K562 (cell line): ENCODE measurements around the gene HOXD1. TPM values are rescaled to one million over a fixed set of nuclear protein-coding genes. Genes with fewer than 3 reads are reported as not detected.

Source experiments
- ATAC-seq: fragments of 200-7000 bp; cut with Tn5 transposase; 3 replicates; pipeline ENCODE4 v1.9.1; 2020; ENCODE audit warnings: moderate library complexity
- BruUV-seq: library from RNA; stranded (reverse); fragments of 400-500 nt; replicated peaks from 2 replicates; lab custom pipeline; 2021; lab: Mats Ljungman, UMichigan
- CTCF ChIA-PET: fragments of 300-600 bp; formaldehyde crosslinking; extraction: SDS; loops from one replicate; lab custom pipeline; 2021; ENCODE audit warnings: low intra/inter-chr PET ratio; lab: Yijun Ruan, JAX
- POLR2A ChIA-PET: fragments of 300-600, 350-650 bp; sonication (Branson Sonifier 250); formaldehyde crosslinking; extraction: SDS; loops from one replicate; lab custom pipeline; 2021; ENCODE audit warnings: antibody characterized with exemption, inconsistent platforms; lab: Yijun Ruan, JAX
- DNase-seq, 4 experiments: peaks; one replicate each; pipeline versions ENCODE4 v3.0.0 to v3.0.0-alpha.2; 2011 to 2018; ENCODE audit warnings: low spot score in 3 of 4, mixed read lengths in 3 of 4; ENCODE audit errors: extremely low read depth in 1 of 4
- FAIRE-seq: peaks from 2 replicates; lab custom pipeline; 2011; peaks lifted over from hg19 to GRCh38; lab: Jason Lieb, UNC
- H2AFZ ChIP-seq: 2 replicates; pipeline ENCODE4 v1.6.0; 2011; ENCODE audit warnings: low read depth, low read length, control low read depth, inconsistent platforms
- H3K27ac ChIP-seq: fragments of 200-600 bp; 3 replicates; pipeline ENCODE4 v1.8.0; 2011; ENCODE audit warnings: low read depth, mild to moderate bottlenecking, control low read depth, inconsistent platforms, low read length, moderate library complexity, mixed read lengths; ENCODE audit errors: extremely low read depth
- H3K27me3 ChIP-seq, 2 experiments: fragments of 300-600 bp in 1 of 2; 2 replicates in 1 of 2; 3 replicates in 1 of 2; pipeline versions ENCODE4 v1.6.0 to v1.8.0; 2011; ENCODE audit warnings: inconsistent platforms in 2 of 2, low read length in 2 of 2, mild to moderate bottlenecking in 1 of 2, mixed read lengths in 1 of 2, moderate library complexity in 1 of 2; ENCODE audit not compliant: control insufficient read depth in 2 of 2, insufficient read depth in 2 of 2
- H3K36me3 ChIP-seq: fragments of 300-600 bp; 3 replicates; pipeline ENCODE4 v1.8.0; 2011; ENCODE audit warnings: mild to moderate bottlenecking, low read length, inconsistent platforms; ENCODE audit not compliant: control insufficient read depth, insufficient read depth
- H3K4me1 ChIP-seq, 2 experiments: fragments of 200-600 bp in 1 of 2; replicated peaks in 1 of 2; 2 replicates in 1 of 2; 3 replicates in 1 of 2; pipeline versions ENCODE4 v1.5.1 to v1.8.0; 2011; ENCODE audit warnings: inconsistent platforms in 2 of 2, low read length in 2 of 2, mild to moderate bottlenecking in 1 of 2, mixed read lengths in 1 of 2, moderate library complexity in 1 of 2; ENCODE audit not compliant: control insufficient read depth in 2 of 2, insufficient read depth in 2 of 2
- H3K4me2 ChIP-seq: 2 replicates; pipeline ENCODE4 v1.6.1; 2011; ENCODE audit warnings: low read length, control low read depth, inconsistent platforms, mixed read lengths; ENCODE audit not compliant: insufficient read depth
- H3K4me3 ChIP-seq: fragments of 200-600 bp; sonication (generic), shearing (Covaris generic); 2 replicates; pipeline ENCODE4 v1.5.1; 2016; ENCODE audit warnings: control low read depth, inconsistent platforms
- H3K79me2 ChIP-seq: fragments of 200-600 bp; 3 replicates; pipeline ENCODE4 v1.8.0; 2011; ENCODE audit warnings: low read length, inconsistent platforms; ENCODE audit not compliant: control insufficient read depth, insufficient read depth
- H3K9ac ChIP-seq, 2 experiments: 2 replicates each; pipeline versions ENCODE4 v1.6.0 to v1.6.1; 2011; ENCODE audit warnings: low read depth in 2 of 2, low read length in 2 of 2, control low read depth in 1 of 2, inconsistent platforms in 1 of 2, mild to moderate bottlenecking in 1 of 2, mixed read lengths in 1 of 2; ENCODE audit not compliant: insufficient read depth in 1 of 2
- H3K9me1 ChIP-seq: one replicate; pipeline ENCODE4 v1.6.0; 2011; ENCODE audit warnings: inconsistent platforms, mild to moderate bottlenecking, low read length, moderate library complexity; ENCODE audit not compliant: control insufficient read depth, insufficient read depth
- H3K9me3 ChIP-seq: replicated peaks from 2 replicates; pipeline ENCODE4 v1.5.1; 2011; ENCODE audit warnings: low read depth, low read length, inconsistent platforms; ENCODE audit not compliant: control insufficient read depth, insufficient read depth
- H4K20me1 ChIP-seq: replicated peaks from 2 replicates; pipeline ENCODE4 v1.6.1; 2011; ENCODE audit warnings: low read length, inconsistent platforms, mixed read lengths; ENCODE audit not compliant: control insufficient read depth, insufficient read depth
- ARID2 ChIP-seq: fragments of 450-650 bp; IDR thresholded peaks from 2 replicates; pipeline ENCODE4 v1.6.1; 2017; ENCODE audit warnings: antibody characterized with exemption, mild to moderate bottlenecking
- CCNT2 ChIP-seq: IDR thresholded peaks from 2 replicates; pipeline ENCODE4 v1.6.1; 2011; ENCODE audit warnings: borderline replicate concordance, low read depth, mild to moderate bottlenecking, moderate library complexity, mixed read lengths, low read length; ENCODE audit not compliant: insufficient read length; ENCODE audit errors: extremely low read depth
- CLOCK ChIP-seq: fragments of 250-450 bp; sonication (Bioruptor Pico); IDR thresholded peaks from 2 replicates; pipeline ENCODE4 v1.4.0; 2020; ENCODE audit warnings: mild to moderate bottlenecking, moderate library complexity, borderline replicate concordance
- CREB1 ChIP-seq, 2 experiments: sonication (generic) in 1 of 2; formaldehyde crosslinking in 1 of 2; IDR thresholded peaks; 2 replicates each; pipeline versions ENCODE4 v1.6.1 to v1.8.0; 2012 to 2022; ENCODE audit warnings: inconsistent platforms in 1 of 2, mild to moderate bottlenecking in 1 of 2, missing genetic modification reagents in 1 of 2, moderate library complexity in 1 of 2
- FOXK2 ChIP-seq, 2 experiments: fragments of 450-650 bp; IDR thresholded peaks in 1 of 2; conservative IDR thresholded peaks in 1 of 2; 2 replicates each; pipeline ENCODE4 v1.6.1; 2016; ENCODE audit warnings: low read depth in 2 of 2, mild to moderate bottlenecking in 1 of 2
- PHF21A ChIP-seq: fragments of 450-650 bp; IDR thresholded peaks from 2 replicates; pipeline ENCODE4 v1.6.1; 2017; ENCODE audit warnings: low read depth, borderline replicate concordance
- RBM22 ChIP-seq: fragments of 200-400 bp; formaldehyde crosslinking; IDR thresholded peaks from 2 replicates; pipeline ENCODE4 v1.6.1; 2018; ENCODE audit warnings: low read length, low read depth; ENCODE audit not compliant: poor library complexity, severe bottlenecking
- RERE ChIP-seq: sonication (generic); formaldehyde crosslinking; IDR thresholded peaks from 2 replicates; pipeline ENCODE4 v1.8.0; 2023; ENCODE audit warnings: missing genetic modification reagents, mild to moderate bottlenecking, borderline replicate concordance
- WGBS: fragments of 100-300 bp; shearing (Covaris generic); methylation state at CpG from one replicate; pipeline ENCODE4 v1.1.6; 2016; ENCODE audit warnings: low coverage, mixed read lengths; ENCODE audit not compliant: insufficient coverage; ENCODE audit errors: missing lambda C conversion rate; 5-methylcytosine and 5-hydroxymethylcytosine counted together
- in situ Hi-C: fragments of 300-500 bp; cut with MboI; formaldehyde crosslinking; loops from 4 replicates; pipeline ENCODE4 v1.15.0; 2018; ENCODE audit warnings: inconsistent platforms, mixed read lengths
- intact Hi-C: fragments of 100-400 bp; cut with micrococcal nuclease; formaldehyde crosslinking; loops from 2 replicates; pipeline ENCODE4 v1.14.2; 2022
- polyA plus RNA-seq, 8 experiments: library from polyadenylated mRNA; depleted of rRNA in 4 of 8; stranded (reverse) in 5 of 8; unstranded in 3 of 8; fragments of >200 nt; fragmentation: Nextera tagmentation in 2 of 8; fragmentation: Illumina TruSeq in 1 of 8; extraction: Ambion mirVana in 2 of 8; extraction: Trizol in 1 of 8; gene quantifications; 2 replicates each; pipeline versions ENCODE4 v1.2.1 to v1.2.3, GENCODE V29; 2011 to 2014; ENCODE audit warnings: inconsistent platforms in 1 of 8, missing spikeins in 1 of 8
- total RNA-seq, 7 experiments: library from RNA; depleted of rRNA in 6 of 7; stranded (reverse); fragments of >200 nt in 6 of 7; fragmentation: Illumina TruSeq in 2 of 7; extraction: Trizol in 2 of 7; gene quantifications; 2 replicates each; pipeline versions ENCODE4 v1.2.1 to v1.2.3, GENCODE V29; 2011 to 2021; ENCODE audit warnings: low replicate concordance in 1 of 7

HOXD1 gene
- total and polyA plus RNA-seq, 9 of the 15 experiments (the other 6 are each of a cell fraction or from before 2014, with no cell fraction given), result not detected

GRCh38 chr2:176178757-176179295 lies 9.6 kb upstream of the HOXD1 start (continued):
- TF ChIP-seq CREB1 (IDR thresholded peaks at IDR 0.05) (no peak), CREB1 (CRISPR knock-in tag; IDR thresholded peaks at IDR 0.05) (no peak), CLOCK (no peak), PHF21A (no peak), ARID2 (no peak), RBM22 (no peak), FOXK2 (conservative IDR thresholded peaks at IDR 0.05 in 1 of 2, IDR thresholded peaks at IDR 0.05 in 1 of 2; ENCODE audit: low read depth in 2 of 2) (no peak)

- POLR2A ChIA-PET, result interaction anchor here (1.0 kb wide), 1 partner anchor 21 kb away, joined by 3 read pairs; no protein-coding TSS in a partner anchor
- Histone ChIP-seq H2AFZ (no peak overlapping the region), H3K27ac (no peak overlapping the region), H3K79me2 (no peaks in the 10 kb centered on the region), H3K4me3 (no peak overlapping the region), H3K9ac (no peak overlapping the region), H3K9me1 (no peaks in the 10 kb centered on the region), H4K20me1 (no peaks in the 10 kb centered on the region), H3K4me1 (peaks cover 0 to 9% of the 10 kb centered on the region in 2 experiments; a peak in 1 of 5 replicates), H3K4me2 (no peak overlapping the region), H3K27me3 (peaks cover 39 to 55% of the 10 kb centered on the region in 2 experiments), H3K36me3 (no peaks in the 10 kb centered on the region), H3K9me3 (no peaks in the 10 kb centered on the region)
- ATAC-seq (no peak), DNase-seq (no peak), FAIRE-seq (no peak)
- CTCF ChIA-PET, result no interaction called here
- in situ Hi-C loops, result no loop called here
- 2% methylated on average over 3 of the region's 3 CpGs for WGBS
- intact Hi-C loops, result no loop called here
- BruUV-seq, result no TSS peak
- TF ChIP-seq CCNT2 (no peak), RERE (no peak)
Observed at GRCh38 chr2:176181551-176181950, 6.9 kb upstream of the HOXD1 start.
